Osteoblast (primary cell): ENCODE results near the gene PHAF1. TPM values are rescaled to one million over a fixed set of nuclear protein-coding genes. Genes with fewer than 3 reads are reported as not detected.
"Not testable (repeated sequence)": the region's sequence is repeated elsewhere in the genome, so short reads cannot be mapped to it uniquely, and the experiment has no call there.

Experiments
- DNase-seq: peaks from one replicate; pipeline ENCODE4 v3.0.0; 2011; ENCODE audit warnings: low spot score, mixed read lengths; ENCODE audit not compliant: insufficient read length; ENCODE audit errors: missing footprints
- H2AFZ ChIP-seq: 2 replicates; pipeline ENCODE4 v1.6.0; 2011; ENCODE audit warnings: mild to moderate bottlenecking, low read length
- H3K27ac ChIP-seq: 2 replicates; pipeline ENCODE4 v1.5.1; 2011; ENCODE audit warnings: mild to moderate bottlenecking, low read depth, low read length, moderate library complexity
- H3K27me3 ChIP-seq: 2 replicates; pipeline ENCODE4 v1.6.0; 2012; ENCODE audit warnings: mild to moderate bottlenecking, control low read depth, inconsistent platforms, low read length, moderate library complexity; ENCODE audit not compliant: insufficient read depth
- H3K36me3 ChIP-seq: 2 replicates; pipeline ENCODE4 v1.5.1; 2011; ENCODE audit warnings: mild to moderate bottlenecking, low read length, control low read depth, moderate library complexity; ENCODE audit not compliant: insufficient read depth
- H3K4me1 ChIP-seq: 2 replicates; pipeline ENCODE4 v1.5.1; 2011; ENCODE audit warnings: mild to moderate bottlenecking, low read length, control low read depth, moderate library complexity; ENCODE audit not compliant: insufficient read depth
- H3K4me2 ChIP-seq: 2 replicates; pipeline ENCODE4 v1.6.0; 2011; ENCODE audit warnings: mild to moderate bottlenecking, low read length; ENCODE audit not compliant: insufficient read depth
- H3K4me3 ChIP-seq: fragments of 200-600 bp; sonication (generic); 3 replicates; pipeline ENCODE4 v1.5.1; 2012; ENCODE audit warnings: mild to moderate bottlenecking, low read length, inconsistent platforms; ENCODE audit not compliant: insufficient read depth
- H3K79me2 ChIP-seq: 2 replicates; pipeline ENCODE4 v1.6.0; 2012; ENCODE audit warnings: mild to moderate bottlenecking, low read length, control low read depth, inconsistent platforms; ENCODE audit not compliant: insufficient read depth
- H3K9me3 ChIP-seq: 2 replicates; pipeline ENCODE4 v1.5.1; 2011; ENCODE audit warnings: low read depth, low read length, control low read depth
- H4K20me1 ChIP-seq: 2 replicates; pipeline ENCODE4 v1.6.0; 2012; ENCODE audit warnings: mild to moderate bottlenecking, low read length, control low read depth; ENCODE audit not compliant: insufficient read depth
- CTCF ChIP-seq: IDR thresholded peaks from 2 replicates; pipeline ENCODE4 v1.5.1; 2011; ENCODE audit warnings: mild to moderate bottlenecking, low read depth, low read length, moderate library complexity; ENCODE audit errors: extremely low read depth
- total RNA-seq: library from RNA; depleted of rRNA; stranded (reverse); fragments of >200 nt; gene quantifications from 2 replicates; pipeline ENCODE4 v1.2.3, GENCODE V29; 2012

Gene PHAF1
- total RNA-seq, 1 donor, result 13.8 TPM

DNA sequence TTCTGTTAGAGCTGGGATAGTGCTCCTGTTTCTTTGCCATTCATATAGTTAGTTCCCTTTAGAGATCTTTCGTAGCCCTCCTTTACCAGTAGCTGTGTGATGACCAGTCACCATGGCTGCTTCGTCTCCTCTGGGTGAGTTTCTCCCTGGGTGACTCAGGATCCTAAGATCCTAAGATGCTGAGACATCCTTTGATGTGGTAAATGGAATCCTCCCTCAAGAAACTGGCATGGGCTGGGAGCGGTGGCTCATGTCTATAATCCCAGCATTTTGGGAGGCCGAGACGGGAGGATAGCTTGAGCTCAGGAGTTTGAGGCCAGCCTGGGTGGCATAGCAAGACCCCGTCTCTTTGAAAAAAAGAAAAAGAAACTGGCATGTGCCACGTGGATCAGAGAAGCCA lies 5.9 kb downstream of the PHAF1 start:
- Histone ChIP-seq H3K4me1 (peaks cover 28% of the 10 kb centered on the region), H3K4me3 (no peak overlapping the region), H3K36me3 (peaks cover 19% of the 10 kb centered on the region), H3K4me2 (peak overlapping the region; percentile 49), H3K79me2 (peaks cover 86% of the 10 kb centered on the region), H3K27ac (peak overlapping the region; percentile 89), H4K20me1 (peaks cover 10% of the 10 kb centered on the region), H3K27me3 (no peaks in the 10 kb centered on the region), H3K9me3 (no peaks in the 10 kb centered on the region), H2AFZ (no peak overlapping the region)
- no peak for TF ChIP-seq CTCF
- peak; percentile 98 for DNase-seq

DNA sequence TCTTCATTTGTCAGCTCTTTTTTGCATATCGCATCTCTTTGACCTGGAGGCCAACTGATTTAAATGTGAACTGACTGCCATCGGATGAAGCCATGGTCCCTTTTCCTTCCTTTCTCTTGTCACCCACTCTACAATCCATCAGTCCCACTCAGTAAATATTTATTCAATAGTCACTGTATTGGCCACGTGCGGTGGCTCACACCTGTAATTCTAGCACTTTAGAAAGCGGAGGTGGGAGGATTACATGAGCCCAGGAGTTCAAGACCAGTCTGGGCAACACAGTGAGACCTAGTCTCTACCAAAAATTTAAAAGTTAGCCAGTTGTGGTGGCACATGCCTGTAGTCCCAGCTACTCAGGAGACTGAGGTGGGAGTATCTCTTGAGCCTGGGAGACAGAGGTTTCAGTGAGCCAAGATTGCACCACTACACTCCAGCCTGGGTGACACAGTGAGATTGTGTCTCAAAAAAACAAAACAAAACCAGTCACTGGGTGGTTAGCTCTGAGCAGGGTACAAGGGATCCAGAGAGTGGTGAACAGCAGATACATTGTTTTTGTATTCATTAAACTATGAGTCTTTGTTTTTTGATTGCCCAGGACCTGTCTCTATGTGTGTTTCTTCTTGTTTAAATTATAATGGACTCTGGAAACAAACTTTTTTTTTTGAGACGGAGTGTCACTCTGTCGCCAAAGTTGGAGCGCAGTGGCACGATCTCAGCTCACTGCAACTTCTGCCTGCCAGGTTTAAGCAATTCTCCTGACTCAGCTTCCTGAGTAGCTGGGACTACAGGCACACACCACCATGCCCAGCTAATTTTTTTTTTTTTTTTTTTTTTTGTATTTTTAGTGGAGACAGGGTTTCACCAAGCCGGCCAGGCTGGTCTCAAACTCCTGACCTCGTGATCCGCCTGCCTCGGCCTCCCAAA lies 6.9 kb downstream of the PHAF1 start:
- Histone ChIP-seq H3K4me1 (peaks cover 23% of the 10 kb centered on the region), H2AFZ (no peak overlapping the region), H3K9me3 (no peaks in the 10 kb centered on the region), H3K4me2 (no peak overlapping the region), H3K27ac (peak overlapping the region; percentile 89), H3K27me3 (no peaks in the 10 kb centered on the region), H4K20me1 (peaks cover 13% of the 10 kb centered on the region), H3K36me3 (peaks cover 22% of the 10 kb centered on the region), H3K4me3 (no peak overlapping the region), H3K79me2 (peaks cover 79% of the 10 kb centered on the region)
- DNase-seq, result no peak
- TF ChIP-seq CTCF, result no peak

- H3K27ac ChIP-seq, result no peak overlapping the region
- H3K4me1 ChIP-seq, result peaks cover 23% of the 10 kb centered on the region
- H3K79me2 ChIP-seq, result peaks cover 70% of the 10 kb centered on the region
- no peak overlapping the region for H2AFZ ChIP-seq
- H3K27me3 ChIP-seq, result no peaks in the 10 kb centered on the region
- H3K9me3 ChIP-seq, result no peaks in the 10 kb centered on the region
- H3K4me2 ChIP-seq, result no peak overlapping the region
- no peak for DNase-seq
- H3K36me3 ChIP-seq, result peaks cover 30% of the 10 kb centered on the region
- H3K4me3 ChIP-seq, result no peak overlapping the region
- peaks cover 13% of the 10 kb centered on the region for H4K20me1 ChIP-seq
- no peak for TF ChIP-seq CTCF
Measured at GRCh38 chr16:67117716-67118115, 8.0 kb downstream of the PHAF1 start.

GRCh38 chr16:67120025-67120424 lies 10.3 kb downstream of the PHAF1 start:
- Histone ChIP-seq H3K36me3 (peaks cover 31% of the 10 kb centered on the region), H3K79me2 (peaks cover 55% of the 10 kb centered on the region)
- no peak for DNase-seq

GRCh38 chr16:67122799-67123198 lies 13.1 kb downstream of the PHAF1 start:
- H2AFZ ChIP-seq, H3K4me2 ChIP-seq, DNase-seq, H3K27me3 ChIP-seq, H3K27ac ChIP-seq, H3K4me3 ChIP-seq, H3K9me3 ChIP-seq, H3K4me1 ChIP-seq: not testable (repeated sequence)
- H4K20me1 ChIP-seq, result peaks cover 19% of the 10 kb centered on the region
- H3K36me3 ChIP-seq, result peaks cover 32% of the 10 kb centered on the region
- H3K79me2 ChIP-seq, result peaks cover 35% of the 10 kb centered on the region

More at GRCh38 chr16:67120025-67120424, 10.3 kb downstream of the PHAF1 start:
- H3K4me2 ChIP-seq, result no peak overlapping the region
- no peak overlapping the region for H2AFZ ChIP-seq
- no peak overlapping the region for H3K4me3 ChIP-seq
- no peaks in the 10 kb centered on the region for H3K27me3 ChIP-seq
- peaks cover 19% of the 10 kb centered on the region for H4K20me1 ChIP-seq
- H3K4me1 ChIP-seq, result peaks cover 19% of the 10 kb centered on the region
- no peak overlapping the region for H3K27ac ChIP-seq
- H3K9me3 ChIP-seq, result no peaks in the 10 kb centered on the region
- no peak for TF ChIP-seq CTCF
